ENCODE data around the gene NUP85.
"Not testable (repeated sequence)": the region's sequence is repeated elsewhere in the genome, so short reads cannot be mapped to it uniquely, and the experiment has no call there.

The NUP85 gene

DNA sequence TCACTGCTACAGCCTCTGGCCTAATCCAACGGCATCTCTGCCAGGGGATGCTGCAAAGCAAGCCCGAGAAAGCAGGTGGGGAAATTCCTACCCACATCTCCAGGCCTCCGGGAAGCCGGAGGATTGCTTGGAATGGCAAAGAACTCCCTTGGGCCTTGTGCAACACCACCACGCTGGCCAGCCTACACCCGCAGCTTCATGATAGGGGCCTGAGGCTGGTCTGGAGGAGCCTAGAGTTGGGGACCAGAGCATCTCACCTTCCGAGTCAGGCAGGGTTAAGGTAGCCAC, 35.6 kb downstream of the NUP85 start:
- no peak for DNase-seq (ENCODE audit: low spot score)

DNA sequence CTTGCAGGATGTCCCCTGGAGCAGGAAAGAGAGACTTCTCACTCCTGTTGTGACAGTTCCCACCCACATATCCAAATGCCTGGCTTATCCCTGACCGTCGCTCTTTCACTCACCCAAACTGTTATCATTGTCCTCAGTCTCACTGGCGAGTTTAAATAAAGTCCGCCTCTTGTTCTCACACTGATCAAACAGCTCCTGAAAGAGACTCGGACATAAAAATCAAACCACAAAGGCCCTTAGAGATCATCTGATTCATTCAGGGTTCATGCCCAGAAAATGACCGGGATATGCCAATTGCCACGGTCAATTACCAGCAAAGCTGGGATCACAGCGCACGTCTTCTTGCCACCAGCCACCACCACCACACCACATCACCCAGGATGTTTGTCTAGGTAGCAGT, 36.0 kb downstream of the NUP85 start:
- DNase-seq (ENCODE audit: low spot score): no peak

DNA sequence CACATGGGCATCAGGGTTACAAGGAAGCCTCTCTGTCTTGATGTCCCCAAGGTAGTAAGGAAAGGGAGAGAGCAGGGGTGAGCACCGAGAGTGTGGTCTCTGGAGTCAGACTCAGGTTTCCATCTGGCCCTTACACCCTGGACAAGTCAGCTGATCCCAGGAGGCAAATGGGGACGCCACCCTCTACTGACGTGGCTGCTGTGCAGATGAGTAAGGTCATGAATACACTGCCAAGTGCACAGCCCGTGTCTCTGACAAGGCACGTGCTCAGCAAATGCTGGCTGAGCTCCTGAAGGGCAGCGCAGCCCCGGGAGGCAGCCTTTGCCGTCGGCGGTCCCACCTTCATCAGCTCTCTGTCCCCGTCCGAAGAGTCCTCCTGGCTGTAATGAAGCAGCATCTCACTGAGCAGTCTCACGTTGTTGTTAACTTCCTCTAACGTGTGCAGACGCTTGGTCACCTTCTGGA, 36.5 kb downstream of the NUP85 start:
- DNase-seq (ENCODE audit: low spot score): no peak

DNA sequence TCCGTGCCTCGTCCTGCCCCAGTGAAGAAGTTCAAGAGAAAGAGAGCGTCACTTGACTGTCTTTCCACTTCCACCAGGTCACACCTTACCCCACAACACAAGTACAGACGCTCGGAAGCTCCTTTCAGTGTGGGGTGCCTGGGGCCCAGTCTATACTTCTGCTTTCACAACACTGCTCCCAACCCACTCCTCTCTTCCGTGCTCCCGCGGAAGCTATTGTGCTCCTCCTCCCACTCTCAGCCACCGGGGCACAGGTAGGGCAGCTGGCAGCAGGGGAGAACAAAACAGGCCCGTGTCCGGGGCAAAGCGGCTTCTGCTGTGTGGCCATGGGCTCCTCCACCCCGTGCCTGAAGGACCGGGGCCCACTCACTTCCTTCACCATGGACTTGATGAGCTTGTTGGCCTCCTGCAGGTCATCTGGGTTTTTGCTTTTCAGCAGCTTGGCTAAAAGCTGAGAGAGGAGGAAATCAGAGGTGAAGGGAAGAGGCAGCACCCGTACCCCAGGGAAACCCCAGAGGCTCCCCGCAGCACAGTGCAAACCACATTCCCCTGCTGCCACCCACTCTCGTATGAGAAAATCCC, 37.1 kb downstream of the NUP85 start:
- no peak for DNase-seq (ENCODE audit: low spot score)

DNA sequence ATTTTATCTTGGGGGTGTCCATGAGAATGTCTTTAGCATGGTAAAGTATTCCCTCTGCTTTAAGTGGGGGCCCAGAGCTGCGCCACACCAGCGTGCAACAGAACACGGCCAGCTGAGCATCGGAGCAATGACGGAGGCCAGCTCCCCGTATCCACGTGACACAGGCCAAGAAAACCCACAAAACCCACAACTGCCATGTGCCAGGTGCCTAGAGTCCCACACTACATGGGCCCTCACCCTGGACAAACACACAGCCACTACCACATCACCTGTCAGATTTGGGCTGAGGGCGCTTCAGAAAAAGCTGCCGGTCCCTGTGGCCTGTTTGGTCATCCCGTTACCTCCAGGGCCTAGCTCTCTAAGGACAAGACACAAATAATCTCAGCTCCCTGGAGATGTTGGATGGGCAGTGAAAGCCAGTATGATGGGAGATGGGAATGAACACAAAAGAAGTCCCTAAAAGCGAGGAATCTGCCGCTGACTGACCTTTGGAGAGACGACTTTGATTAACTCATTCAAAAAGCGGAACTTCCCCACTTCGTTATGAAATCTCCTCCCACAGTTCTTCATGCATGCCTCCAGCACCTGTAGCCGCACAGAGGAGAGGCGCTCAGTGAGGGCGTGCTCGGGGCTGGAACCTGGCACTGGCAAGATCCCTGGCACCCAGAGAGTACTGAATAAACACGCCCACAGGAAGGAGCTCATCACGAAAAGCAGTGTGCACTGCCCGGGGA, 38.8 kb downstream of the NUP85 start:
- no peak for DNase-seq (ENCODE audit: low spot score)

DNA sequence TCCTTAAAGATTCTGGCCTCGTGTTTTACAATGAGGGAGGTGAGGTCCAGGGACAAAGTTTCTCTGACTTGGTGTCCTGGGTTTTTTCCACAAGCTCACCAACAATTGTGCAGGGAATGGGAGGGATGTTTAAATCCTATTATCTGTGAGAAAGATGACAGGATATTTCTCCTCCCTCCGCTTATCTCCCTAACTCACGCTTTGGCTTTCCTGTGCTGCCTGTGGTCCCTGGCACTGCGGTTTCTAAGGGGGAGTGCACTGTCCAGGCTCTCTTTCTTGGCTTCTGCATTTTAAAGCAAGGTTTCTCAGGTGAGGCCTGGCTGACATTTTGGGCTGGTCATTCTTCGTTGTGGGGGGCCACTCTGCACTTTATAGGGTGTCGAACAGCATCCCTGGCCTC, 39.5 kb downstream of the NUP85 start:
- no peak for DNase-seq (ENCODE audit: low spot score)

DNA sequence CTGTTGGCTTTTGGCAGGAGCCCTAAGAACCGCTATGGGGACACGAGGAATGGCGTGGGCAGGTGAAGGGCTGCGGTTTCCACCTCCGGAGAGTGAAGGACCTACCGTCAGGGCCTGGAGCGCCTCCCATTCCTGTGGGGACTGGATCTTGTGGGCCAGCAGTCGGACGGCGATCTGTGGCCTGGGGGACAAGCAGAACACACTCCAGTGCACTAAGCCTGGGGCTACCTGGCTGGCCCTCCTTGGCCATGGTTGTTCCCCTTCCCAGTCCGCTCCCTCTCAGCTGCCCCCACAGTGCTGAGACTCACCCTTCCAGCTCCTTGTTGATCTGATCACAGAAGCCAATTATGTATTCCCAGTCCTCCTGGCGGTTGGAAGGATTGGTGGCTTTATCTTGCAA, 40.9 kb downstream of the NUP85 start:
- no peak for DNase-seq (ENCODE audit: low spot score)

DNA sequence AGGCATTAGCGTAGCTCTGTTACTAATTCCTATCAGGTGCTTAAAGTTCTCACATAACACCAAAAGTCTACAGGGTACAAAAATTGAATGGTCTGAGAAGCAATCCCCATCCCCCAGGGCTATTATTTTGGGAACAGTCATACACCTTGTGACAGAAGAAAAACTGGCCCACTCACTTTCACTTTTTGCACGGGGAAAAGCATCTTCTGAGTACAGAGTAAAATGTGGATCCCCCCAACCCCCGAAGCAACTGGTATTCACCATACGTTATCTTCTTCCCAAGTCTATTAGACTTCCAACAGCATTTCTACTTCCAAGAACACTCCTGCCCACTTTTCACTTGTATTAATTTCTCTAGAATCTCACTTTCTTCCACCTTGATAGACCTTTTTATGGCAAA, 44.1 kb downstream of the NUP85 start:
- DNase-seq (ENCODE audit: low spot score): no peak

DNA sequence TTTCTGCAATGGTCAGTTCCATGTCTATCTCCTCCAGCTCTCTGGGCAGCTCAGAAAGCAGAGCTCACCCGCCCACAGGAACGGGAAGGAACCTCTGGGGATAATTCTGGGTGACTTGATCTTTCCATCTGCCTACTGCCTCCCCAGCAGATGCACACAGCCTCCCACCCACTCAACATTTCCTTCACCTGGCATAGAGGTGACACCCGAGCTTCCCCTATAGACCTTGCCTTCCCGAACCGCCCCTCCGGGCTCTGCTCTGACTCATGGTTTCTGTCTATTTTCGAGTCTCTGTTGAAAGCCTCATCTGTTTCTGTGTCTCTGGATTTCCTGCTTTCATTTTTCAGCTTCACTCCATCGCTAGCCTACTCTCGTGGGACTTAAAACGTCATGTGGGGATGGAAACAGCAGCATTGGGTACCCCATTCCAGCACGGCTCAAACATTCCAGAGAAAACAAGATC, 44.6 kb downstream of the NUP85 start:
- no peak for DNase-seq (ENCODE audit: low spot score)

DNA sequence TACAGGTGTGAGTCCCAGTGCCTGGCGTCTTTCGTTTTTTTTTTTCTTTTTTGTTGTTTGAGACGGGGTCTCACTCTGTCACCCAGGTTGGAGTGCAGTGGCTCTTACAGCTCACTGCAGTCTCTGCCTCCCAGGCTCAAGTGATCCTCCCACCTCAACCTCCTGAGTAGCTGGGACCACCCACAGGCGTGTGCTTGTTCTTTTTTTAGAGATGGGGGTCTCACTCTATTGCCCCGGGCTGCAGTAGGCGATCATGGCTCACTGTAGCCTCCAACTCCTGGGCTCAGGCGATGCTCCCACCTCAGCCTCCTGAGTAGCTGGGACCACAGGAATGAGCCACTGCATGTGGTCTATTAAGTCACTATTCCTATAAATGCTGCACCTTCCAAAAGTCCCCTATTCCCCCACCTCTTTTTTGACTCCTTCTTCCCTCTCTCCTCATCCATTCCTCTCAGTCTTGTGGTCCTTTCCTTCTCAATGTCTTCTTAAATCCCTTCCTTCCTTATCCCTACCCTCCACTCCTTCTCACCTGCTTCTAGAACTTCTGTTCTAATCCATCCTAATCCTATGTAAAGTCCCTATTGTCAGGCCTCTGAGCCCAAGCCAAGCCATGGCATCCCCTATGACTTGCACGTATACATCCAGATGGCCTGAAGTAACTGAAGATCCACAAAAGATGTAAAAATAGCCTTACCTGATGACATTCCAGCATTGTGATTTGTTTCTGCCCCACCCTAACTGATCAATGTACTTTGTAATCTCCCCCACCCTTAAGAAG, 46.7 kb downstream of the NUP85 start:
- no peak for DNase-seq (ENCODE audit: low spot score)

DNA sequence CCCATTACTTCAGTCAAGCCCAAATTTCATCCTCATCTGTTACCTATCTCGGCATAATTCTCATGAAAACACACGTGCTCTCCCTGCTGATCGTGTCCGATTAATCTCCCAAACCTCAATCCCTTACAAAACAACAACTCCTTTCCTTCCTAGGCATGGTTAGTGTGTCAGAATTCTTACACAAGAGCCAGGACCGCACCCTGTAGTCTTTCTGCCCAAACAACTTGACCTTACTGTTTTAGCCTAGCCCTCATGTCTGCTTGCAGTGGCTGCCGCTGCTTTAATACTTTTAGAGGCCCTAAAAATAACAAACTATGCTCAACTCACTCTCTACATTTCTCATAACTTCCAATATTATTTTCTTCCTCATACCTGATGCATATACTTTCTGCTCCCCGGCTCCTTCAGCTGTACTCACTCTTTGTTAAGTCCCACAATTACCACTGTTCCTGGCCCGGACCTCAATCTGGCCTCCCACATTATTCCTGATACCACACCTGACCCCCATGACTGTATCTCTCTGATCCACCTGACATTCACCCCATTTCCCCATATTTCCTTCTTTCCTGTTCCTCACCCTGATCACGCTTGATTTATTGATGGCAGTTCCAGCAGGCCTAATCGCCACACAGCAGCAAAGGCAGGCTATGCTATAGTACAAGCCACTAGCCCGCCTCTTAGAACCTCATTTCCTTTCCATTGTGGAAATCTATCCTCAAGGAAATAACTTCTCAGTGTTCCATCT, 50.6 kb downstream of the NUP85 start:
- not testable (repeated sequence) for DNase-seq (ENCODE audit: low spot score)

DNA sequence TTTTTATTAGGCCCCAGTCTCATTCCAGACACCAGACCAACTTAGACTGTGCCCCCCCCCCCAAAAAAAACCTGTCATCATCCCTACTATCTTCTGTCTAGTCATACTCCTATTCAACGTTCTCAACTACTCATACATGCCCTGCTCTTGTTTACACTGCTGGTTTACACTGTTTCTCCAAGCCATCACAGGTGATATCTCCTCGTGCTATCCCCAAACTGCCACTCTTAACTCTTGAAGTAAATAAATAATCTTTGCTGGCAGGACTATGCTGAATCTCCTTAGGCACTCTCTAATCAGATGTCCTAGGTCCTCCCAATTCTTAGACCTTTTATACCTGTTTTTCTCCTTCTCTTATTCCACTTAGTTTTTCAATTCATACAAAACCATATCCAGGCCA, 51.7 kb downstream of the NUP85 start:
- not testable (repeated sequence) for DNase-seq (ENCODE audit: low spot score)

DNA sequence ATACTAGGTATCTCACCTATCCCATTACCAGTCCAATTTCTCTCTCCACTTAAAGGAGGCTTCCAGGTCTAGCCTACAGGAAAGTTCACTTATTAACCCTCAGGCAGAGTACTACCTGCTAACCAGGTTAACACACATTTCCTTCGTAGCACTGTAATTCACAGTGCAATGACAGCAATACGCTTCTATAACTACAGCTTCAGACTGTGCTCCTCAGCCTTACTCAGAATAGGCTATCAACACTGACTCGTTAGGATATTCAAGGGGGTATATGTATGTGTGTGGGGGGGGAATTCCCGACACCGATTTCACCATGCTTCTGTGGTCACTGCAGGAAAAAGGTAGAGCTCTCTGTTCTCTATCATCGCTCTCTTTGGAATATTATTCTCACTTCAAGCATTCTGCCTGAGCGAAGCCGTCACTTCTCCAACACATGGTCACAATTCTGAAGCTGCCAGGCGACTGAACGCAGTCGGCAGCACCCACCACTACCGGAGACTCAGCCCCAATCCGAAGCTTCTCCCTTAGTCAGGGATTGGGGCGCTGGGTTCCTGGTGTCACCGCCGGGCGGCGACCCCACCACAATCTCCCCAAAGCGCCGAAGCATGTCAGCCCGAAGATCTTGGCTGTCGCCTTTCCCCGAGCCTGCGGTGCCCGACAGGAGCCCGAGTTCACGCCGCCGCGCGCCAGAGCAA, 55.3 kb downstream of the NUP85 start:
- no peak for DNase-seq (ENCODE audit: low spot score)

DNA sequence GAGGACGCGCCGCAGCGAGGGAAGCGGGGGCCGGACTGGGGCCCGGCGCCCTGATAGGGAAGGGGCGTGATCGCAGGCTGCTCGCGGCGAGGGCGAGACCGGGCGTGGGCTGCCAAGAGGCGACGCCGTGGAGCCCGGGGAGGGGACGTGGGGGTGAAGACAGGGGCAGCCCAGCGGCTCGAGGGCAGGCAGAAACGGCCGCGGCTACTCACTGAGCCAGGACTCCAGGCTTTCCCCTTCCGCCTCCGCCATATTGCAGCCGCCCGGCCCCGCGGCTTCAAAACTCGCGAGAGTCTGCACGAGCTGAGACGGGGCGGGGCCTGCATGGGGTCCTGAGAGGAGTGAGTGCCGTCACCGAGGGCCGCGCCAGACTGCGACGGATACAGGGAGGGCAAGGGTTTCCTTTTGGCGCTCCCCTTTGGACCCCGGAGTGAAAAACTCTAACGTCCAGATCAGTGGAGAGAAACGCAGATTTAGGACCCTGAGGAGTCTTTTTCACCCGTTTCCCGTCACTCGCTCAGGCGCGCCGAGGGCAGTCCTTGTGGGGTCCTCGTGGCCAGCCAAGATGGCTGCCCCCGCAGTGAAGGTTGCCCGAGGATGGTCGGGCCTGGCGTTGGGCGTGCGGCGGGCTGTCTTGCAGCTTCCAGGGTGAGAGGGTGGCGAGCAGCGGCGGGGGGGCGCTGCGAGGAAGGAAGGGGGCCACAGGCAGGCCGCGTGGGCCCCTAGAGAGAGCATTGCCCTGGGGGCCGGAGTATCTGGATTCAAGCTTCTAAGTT, 56.0 kb downstream of the NUP85 start, which contains the start of the genes GGA3 and MRPS7:
TSS of gene GGA3 (minus strand) at position 271 of the 776 bp plus-strand sequence. CDS start at position 252, 19 bp downstream.
TSS of gene MRPS7 (plus strand) at position 544 of the 776 bp plus-strand sequence. CDS start at position 566, 22 bp downstream.
- DNase-seq (ENCODE audit: low spot score): peak; percentile 94

DNA sequence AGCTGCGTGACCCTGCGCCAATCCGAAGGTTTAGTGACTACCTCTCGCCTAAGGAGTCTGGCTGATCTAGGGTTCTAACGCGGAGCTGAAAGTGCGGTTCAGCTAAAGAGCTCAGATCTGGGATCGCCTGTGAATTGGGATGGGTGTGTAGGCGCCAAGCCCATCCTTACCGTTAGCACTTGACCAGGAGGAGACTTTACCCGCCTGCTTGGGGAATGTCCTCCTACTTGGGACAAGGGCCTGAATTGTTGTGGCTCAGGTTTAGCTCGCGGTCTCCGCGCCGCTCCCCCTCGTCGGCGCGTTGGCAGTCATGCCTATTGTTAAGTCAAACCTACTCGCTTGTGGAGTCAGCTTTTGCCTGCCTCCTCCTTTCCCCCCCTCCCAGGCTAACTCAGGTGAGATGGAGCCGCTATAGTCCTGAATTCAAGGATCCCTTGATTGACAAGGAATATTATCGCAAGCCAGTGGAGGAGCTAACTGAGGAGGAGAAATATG, 56.7 kb downstream of the NUP85 start:
- DNase-seq (ENCODE audit: low spot score): no peak

DNA sequence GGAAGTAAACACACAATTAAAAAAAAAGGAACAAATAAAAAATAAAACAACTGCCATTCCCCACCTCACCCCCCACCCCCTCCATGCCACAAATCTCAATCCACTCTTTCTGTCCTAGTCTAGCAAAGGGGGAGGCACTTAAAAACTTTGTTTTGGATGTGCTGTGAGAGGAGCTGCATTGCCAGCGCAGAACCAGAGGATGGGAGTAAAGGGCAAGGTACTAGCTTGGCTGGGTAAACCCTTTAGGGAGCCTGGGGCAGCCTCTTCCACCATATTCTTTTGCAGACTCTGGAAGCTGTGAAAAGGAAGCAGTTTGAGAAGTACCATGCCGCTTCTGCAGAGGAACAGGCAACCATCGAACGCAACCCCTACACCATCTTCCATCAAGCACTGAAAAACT, 57.6 kb downstream of the NUP85 start:
- no peak for DNase-seq (ENCODE audit: low spot score)

DNA sequence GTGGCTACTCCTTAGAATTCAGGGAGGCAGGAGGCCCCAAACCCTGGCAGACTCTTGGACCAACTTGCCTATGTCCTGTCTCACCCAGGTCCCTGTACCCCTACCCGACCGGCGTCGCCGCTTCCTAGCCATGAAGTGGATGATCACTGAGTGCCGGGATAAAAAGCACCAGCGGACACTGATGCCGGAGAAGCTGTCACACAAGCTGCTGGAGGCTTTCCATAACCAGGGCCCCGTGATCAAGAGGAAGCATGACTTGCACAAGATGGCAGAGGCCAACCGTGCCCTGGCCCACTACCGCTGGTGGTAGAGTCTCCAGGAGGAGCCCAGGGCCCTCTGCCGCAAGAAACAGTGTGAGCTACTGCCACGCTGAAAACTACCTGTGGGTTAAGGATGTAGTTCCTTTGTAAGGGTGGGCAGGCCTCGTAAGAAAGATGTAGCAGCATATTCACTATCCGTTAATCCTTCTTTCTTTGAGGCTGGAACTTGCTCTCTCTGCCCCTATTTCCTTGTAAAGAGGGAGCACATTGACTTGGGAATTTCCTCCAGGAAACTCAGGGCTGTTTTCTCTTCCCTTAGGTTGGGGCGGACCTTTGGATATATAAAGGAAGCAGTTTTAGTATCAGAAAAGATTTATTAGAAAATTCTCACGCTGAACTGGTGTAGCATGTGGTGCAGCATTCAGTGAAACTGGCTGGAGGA, 60.3 kb downstream of the NUP85 start:
- DNase-seq (ENCODE audit: low spot score): no peak

DNA sequence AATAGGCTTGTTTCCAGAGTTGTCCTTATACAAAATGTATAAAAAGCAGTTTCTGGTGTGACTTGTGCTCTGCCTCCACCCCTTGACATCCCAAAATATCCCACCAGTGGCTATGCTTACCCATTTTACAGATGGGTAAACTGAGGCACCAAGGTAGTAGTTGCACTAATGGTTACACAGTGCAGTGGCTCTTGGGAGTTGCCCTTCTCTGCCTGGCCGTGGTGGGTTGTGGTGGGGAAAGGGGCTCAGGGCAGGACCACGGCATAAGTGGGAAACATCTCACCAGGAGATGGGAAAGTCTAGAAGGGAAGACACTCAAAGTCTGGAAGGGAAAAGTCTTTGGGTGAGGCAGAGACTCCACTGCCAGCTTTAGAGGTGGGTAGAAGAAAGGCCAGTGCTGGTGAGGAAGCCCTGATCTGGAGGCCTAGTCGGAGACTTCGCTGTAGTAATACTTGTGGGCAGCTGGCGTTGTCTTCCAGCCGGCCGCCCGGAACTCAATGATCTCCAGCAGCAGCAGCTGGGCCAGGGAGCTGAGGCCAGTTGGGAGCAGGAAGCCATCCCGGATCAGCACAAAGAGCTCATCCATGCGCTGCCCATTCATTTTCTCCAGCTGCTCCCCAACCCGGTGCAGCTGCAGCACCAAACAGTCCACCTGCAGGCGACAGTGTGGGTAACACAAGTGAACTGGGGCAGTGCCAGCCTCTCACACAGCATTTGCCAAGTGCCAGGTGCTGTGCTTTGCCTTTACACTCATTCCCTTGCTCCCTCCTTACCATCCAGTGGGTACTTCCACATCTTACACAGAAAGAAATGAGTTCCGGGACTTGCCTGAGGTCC, 61.1 kb downstream of the NUP85 start:
- no peak for DNase-seq (ENCODE audit: low spot score)

DNA sequence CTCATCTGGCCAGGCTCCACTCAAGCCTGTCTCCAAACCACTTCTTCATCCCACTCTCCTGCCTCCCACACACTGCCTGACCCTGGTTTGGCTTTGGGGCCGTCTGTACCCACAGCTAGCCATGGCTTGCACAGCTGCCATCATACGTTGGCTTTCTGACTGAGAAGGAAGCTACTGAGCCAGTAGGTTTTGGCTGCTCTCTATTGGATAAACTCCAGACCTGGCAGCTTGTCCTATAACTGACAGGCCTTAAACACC, 61.6 kb downstream of the NUP85 start:
- no peak for DNase-seq (ENCODE audit: low spot score)
